NCI-H2227 (cell line): Measurements from ENCODE around the gene NOL8.
A peak's percentile ranks its signal among the peaks of the same experiment; 100 is the strongest.

Source experiments
- DNase-seq: peaks from one replicate; lab custom pipeline; 2025; ENCODE audit not compliant: unreplicated experiment; lab: John Stamatoyannopoulos, UW

Gene NOL8

GRCh38 chr9:92312887-92313623, 12.1 kb downstream of the NOL8 start:
- DNase-seq = no peak

GRCh38 chr9:92310562-92310961, 14.6 kb downstream of the NOL8 start:
- DNase-seq = no peak

GRCh38 chr9:92308893-92309292, 16.3 kb downstream of the NOL8 start:
- DNase-seq = no peak

DNA sequence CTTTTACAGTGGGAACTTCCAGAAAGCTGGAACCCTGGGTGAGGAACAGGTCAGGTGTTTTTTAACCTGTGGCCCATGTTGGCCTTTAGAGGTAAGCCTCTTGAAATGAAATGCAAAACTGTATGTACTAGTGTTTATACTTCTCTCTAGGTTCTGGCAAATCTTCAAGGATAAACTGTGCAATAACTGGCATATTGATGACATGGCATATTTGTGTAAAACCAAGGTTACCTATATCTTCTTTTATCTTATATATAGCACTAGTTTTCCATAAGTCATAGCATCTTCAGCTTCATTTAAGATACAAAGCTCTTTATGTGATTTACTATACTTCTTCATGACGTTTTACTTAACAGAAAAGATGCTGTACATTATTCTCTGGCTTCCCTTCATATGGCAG, 24.2 kb downstream of the NOL8 start:
- no peak for DNase-seq

- no peak for DNase-seq
These were observed 26.0 kb downstream of the NOL8 start for GRCh38 chr9:92299116-92299515.

GRCh38 chr9:92298036-92298435, 27.1 kb downstream of the NOL8 start:
- no peak for DNase-seq

DNA sequence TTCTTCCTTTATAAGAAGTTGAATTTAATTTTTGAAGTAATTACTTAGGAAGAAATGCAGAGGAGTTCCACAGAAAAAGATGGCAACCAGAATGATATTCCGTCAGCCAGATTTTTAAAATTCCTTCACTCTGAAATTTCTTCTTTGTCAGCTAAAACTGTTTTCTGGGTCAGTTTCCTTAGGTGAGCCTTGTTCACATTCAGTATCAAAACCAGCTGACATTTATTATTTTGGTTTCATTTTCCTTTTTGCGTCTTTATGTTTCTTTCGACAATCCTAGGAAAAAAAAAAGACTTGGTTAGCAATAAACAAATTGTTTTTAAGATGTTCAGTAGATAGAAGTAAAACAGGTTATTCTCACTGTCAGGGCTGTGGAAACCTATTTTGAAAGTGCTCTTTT, 27.5 kb downstream of the NOL8 start:
- no peak for DNase-seq

DNA sequence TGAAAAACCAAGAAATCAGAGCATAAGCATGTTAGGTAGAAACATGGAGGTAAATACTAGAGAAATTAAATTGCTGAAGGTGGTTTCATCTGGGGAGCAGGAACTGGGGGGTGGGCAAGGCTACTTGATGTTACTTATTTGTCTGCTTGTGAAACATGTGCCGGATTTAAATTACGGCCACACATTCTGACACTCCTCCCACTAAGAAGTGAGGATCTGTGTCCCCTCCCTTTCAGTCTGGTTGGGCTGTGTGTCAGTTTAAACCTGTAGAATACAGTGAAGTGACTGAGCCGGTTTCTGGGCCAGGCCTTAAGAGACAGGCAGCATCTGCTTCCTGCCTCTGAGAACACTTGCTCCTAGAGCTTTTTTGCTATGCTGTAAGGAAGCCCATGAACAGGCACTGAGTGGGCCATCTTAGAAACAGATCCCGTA, 29.3 kb downstream of the NOL8 start:
- no peak for DNase-seq

DNA sequence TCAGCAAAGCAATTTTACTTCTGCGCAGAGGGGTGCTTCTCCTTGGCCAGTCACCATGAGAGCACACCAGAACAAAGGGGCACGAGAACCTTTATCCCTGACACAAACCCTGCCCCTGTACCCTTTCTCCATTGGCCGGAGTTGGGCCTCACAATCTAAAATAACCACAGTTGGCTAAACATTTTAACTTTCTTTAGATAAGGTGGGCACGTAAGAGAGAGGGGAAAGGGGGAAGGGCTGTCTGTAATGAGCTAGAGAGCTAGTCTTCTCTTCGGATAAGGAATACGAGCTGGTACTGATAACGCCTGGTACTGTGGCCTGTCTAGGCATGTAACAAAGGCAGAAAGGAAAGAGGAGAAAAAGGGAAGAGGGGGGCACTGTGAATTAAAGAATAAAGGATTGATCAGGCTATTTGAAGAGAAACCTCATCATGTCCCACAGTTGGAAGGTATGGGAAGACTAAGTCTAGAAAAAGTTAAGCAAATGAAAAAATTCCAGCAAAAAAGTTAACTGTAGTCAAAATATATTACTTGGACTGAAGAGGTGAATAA, 29.8 kb downstream of the NOL8 start:
- no peak for DNase-seq

DNA sequence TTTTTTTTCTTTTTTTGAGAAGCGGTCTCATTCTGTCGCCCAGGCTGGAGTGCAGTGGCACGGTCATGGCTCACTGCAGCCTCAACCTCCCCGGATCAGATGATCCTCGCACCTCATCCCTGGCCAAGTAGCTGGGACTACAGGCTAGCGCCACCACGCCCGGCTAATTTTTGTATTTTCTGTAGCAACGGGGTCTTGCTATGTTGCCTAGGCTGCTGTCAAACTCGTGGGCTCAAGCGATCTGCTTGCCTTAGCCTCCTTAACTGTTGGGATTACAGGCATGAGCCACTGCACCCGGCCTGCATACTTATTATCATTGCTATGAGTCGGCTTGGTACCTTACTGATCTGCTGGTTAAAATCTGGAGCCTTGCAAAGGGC, 30.9 kb downstream of the NOL8 start:
- DNase-seq = peak; percentile 22

DNA sequence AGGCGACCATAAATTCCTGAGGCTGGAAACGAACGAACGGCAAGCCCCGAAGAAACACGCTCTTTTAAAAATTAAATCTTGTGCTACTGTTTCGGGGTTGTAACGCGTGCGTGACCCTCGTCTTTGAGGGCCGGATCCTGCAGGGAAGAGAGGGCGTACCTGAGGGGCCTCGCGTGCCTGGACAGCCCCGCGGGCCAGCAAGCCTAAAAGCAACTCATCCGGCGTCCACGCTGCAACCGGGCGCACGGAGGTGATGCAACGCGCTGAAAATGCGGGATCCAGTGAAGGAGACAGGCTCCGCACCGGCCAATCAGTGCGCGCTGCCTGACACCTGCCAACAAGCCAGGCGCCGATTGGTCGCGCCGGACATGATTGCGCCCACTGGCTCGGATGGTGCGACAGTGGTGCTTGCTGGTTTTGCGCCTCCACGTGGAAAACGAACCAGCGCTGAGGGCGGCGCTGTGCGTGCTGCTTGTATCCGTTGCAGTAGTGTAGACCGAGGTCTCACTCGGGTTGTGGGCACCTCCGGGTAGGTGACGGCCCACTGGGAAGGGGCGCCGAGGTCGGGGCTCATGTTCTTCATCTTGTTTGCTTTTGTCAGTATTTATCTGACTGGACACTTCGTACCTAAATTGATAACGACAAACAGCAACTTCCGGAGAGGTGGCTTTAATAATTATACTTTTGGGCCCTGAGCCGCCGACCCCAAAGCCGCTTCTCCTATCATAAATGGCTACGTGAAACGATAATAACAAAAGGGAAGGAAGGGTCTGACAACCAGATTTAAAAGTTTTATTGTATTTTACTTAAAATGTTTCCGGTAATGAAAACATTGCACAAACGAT, 31.5 kb downstream of the NOL8 start, which contains the start of gene IARS1:
TSS of gene IARS1 (minus strand) at position 246 of the 845 bp plus-strand sequence. CDS start 4,278 bp downstream, outside the sequence.
- DNase-seq = peak; percentile 96

GRCh38 chr9:92293075-92293354, 32.1 kb downstream of the NOL8 start:
- DNase-seq = no peak

DNA sequence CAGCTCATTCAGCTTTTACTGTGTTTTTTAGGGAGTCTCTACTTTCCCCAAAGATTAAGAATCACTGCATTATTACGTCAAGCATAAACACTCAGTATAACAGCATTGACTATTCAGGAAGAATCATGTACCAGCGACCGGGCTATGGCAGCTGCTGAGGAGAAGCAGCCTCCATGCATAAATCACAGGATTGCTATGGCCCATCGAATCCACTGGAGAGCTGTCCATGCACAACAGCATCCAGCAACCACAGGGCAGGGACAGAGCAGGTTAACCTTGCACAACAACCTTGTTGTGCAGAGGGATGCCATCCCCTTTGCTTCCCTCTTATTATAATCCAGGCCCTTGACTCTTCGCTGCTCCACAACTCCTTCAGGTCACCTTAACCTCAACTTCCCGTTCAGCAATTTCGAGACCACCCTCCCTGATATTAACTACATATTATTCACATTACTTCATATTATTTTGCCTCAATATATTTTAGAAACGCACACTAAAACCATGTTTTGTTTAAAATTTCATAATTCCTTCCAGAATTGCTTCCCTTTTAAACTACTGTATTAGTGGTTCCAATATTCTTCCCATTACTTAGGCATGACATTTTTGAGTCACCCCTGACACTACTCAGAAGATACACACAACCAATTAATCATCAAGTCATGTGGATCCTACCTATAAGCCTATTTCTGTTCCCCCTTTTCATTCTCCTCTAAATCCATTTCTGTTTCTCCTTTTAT, 32.6 kb downstream of the NOL8 start:
- no peak for DNase-seq

DNA sequence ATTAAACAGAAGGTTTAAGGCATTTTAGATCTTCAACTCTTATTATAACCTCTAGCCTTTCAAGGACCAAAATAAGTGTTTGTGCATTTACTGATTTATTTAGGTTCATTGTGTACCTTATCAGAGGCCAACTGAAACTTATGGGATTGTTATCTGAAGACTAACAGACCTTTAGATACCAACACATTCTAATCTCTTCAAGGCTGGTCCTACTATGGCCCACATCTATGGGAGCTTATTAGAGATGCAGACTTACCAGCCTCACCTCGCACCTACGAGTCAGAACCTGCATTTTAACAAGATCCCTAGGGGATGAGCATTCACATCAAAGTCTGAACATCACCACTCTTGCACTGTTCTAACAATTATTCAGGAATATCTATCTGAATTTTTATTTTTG, 33.6 kb downstream of the NOL8 start:
- DNase-seq = no peak

DNA sequence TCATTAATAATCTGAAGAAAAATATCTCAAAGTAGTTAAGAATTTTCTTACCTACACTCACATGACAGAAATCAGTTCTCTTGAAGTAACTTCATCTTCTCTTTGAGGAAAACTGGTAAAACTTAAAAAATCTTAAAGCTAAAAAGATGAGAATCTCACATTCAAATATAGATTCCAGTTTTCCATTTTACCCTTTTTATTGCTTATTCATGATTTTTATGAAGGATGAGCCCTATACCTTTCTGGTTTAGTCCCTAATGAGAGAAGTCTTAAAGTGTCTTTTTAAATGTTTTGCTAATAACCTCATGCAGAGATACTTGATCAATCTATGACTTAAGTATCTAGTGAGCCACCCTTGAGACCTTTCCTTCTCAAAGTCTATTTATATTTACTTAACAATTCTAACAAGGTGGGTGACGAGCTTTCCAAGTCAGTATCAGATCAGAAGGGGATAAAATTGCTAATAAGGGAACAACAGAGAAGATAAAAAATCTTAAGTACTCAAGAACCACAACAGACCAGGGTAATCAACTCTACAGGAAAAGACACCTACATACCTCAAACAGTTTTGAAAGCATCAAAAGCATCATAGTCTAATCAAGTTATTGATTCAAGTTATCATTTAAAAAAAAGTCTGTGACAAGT, 34.2 kb downstream of the NOL8 start:
- no peak for DNase-seq

DNA sequence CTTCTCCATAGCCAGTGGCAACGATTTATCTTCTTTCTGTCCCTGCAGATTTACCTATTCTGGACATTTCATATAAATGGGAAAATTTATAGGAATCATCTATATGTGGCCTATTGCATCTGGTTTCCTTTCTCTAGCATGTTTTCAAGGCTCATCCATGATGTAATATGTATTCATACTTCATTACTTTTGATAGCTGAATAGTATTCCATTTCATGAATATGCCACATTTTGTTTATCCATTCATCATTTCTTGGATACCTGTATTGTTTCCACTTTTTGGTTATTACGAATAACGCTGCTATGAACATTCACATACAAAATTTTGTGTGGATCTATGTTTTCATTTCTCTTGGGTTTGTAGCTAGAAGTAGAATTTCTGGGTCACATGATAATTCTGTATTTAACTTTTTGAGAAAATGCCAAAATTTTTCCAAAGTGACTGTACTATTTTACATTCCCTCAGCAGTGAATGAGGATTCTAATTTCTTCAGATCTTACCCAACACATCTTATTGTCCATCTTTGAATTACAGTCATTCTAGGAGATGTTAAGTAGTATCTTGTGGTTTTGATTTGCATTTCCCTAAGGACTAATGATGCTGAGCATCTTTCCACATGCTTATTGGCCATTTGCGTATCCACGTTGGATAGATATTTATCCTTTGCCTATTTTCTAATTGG, 35.3 kb downstream of the NOL8 start:
- no peak for DNase-seq

- DNase-seq = no peak
These were observed 45.8 kb downstream of the NOL8 start for GRCh38 chr9:92279302-92279701.

GRCh38 chr9:92278110-92278509, 47.0 kb downstream of the NOL8 start:
- DNase-seq = no peak

- no peak for DNase-seq
These were observed 48.7 kb downstream of the NOL8 start for GRCh38 chr9:92276331-92277032.

DNA sequence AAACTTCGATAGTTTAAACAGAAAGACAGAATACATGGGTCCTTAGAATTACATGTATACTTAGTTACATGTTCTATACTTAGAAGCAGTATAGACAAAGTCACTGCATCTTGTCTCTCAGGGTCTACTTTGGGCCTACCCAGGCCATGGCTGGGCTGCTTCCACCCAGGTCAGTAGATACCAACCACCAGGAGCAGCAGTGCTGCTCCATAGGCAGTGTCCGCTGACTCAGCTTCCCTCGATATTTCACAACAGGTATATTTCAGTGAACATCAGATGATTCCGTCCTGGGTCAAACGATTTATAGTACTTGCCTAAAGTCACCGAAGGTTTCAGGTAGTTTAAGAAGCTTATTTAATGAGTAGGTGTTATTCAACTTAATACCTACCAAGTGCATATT, 49.6 kb downstream of the NOL8 start:
- DNase-seq = no peak
